Skin epidermis (tissue), 12 donors: ENCODE results near the gene ADIG.

Experiments used
- H3K27ac ChIP-seq, 21 experiments: fragments of 200-600 bp; sonication (generic) in 11 of 21; one replicate each; pipeline ENCODE4 v1.5.0; 2020; ENCODE audit warnings: mild to moderate bottlenecking in 3 of 21, inconsistent platforms in 2 of 21, moderate library complexity in 2 of 21
- H3K4me3 ChIP-seq, 7 experiments: fragments of 200-600 bp; sonication (generic) in 2 of 7; one replicate each; pipeline ENCODE4 v1.5.0; 2020; ENCODE audit warnings: inconsistent platforms in 2 of 7, mild to moderate bottlenecking in 2 of 7, moderate library complexity in 1 of 7

The ADIG gene

DNA sequence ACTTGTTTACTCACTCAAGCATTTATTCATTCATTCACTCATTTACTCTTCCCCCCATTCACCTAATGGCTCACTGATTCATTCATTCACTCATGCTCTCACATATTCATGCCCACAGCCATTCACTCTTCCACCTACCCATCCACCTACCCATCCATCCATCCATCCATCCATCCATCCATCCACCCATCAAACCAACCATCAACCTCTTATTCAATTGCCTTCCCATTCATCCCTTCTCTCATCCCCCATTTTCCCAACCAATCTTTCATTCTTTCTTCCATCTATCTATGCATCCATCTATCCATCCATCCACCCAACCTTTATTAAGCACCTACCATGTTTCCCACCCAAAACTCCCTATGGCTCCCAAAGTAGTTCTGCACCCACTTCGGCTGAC lies 19.1 kb downstream of the ADIG start:
- no peak overlapping the region for H3K27ac ChIP-seq
- no peak overlapping the region for H3K4me3 ChIP-seq

DNA sequence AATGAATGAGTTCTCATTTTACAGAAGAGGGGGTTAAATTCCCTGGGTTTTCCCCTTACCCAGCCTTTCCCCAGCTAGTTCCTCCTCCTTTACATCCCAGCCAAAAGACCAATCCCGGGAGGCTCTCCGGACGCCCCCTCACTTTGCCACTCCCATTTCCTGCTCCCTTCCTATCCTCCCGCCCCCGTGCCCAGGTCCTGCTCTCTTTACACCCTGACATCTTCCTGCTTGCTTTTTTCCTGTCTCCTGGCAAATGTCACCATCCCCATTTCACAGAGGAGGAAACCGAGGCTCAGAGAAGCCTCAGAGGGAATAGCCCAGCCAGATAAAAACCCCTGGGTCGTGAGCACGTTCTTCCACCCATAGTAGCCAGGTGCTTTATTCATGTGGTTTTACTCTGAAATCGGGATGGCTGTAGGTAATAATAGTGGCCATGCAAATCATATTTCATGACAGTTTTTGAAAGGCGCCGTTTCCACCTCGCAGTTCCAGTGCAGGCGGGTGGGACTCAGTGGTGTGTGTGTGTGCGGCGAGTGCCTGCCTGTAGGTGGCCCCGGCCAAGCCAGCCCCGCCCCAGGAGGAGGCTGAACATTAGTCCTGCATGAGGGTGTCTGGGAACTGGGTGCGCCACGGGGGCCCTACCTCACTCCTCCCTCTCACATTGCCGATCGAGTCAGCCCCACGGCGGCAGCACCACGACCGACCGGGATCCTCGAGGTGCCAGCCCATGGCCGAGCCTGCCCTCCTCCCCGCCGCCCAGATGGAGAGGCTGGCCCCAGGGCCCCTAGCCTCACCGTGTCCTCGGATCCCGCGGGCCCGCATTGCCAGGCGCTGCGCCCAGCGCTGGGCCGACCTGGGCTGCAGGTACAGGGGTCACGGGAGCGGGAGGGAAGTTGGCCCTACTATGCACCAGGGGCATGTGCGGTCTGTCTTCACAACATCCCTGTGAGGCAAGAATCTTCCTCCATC lies 20.5 kb downstream of the ADIG start, which contains the start of gene ARHGAP40:
TSS of gene ARHGAP40 (plus strand) at position 594 of the 969 bp plus-strand sequence.
- Histone ChIP-seq H3K27ac (peak within 1 kb of the TSS in 1 of 21 experiments; percentile 46), H3K4me3 (peak within 1 kb of the TSS in 4 of 7 experiments; percentile 0 to 19 (median 17))

DNA sequence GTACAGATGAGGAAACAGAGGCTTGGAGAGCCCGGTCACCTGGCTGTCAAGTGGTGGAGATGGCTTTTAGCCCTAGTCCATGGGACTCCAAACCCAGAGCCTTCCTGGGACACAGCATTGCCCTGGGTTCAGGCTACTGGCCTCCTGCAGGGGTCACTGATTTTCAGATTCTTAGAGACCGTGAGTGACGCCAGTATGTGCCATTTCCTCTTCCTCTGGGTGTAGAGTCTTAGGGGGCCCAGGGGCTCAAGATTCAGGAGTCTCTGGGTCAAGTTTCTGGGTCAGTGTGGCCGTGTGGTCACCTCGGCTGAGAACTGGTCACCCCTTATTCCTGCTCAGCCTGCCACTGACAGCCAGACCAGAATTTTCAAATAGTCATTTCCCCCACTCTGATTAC lies 21.2 kb downstream of the ADIG start:
- Histone ChIP-seq H3K4me3 (peak overlapping the region in 4 of 7 experiments; percentile 0 to 19 (median 17)), H3K27ac (peak overlapping the region in 1 of 21 experiments; percentile 46)

DNA sequence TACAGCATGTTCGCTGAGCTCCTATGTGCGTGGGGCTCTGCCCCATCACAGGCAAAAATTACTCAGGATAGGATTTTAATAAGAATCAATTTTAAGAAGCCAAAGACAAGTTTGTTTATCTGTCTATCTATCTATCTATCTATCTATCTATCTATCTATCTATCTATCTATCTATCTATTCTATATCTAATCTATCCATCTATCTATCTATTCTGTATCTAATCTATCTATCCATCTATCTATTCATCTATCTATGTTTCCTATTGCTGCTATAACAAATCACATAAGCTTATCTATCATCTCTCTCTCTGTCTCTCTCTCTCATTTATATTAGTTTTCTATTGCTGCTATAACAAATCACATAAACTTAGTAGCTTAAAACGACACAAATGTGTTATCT lies 22.3 kb downstream of the ADIG start:
- Histone ChIP-seq H3K4me3 (no peak overlapping the region), H3K27ac (no peak overlapping the region)

DNA sequence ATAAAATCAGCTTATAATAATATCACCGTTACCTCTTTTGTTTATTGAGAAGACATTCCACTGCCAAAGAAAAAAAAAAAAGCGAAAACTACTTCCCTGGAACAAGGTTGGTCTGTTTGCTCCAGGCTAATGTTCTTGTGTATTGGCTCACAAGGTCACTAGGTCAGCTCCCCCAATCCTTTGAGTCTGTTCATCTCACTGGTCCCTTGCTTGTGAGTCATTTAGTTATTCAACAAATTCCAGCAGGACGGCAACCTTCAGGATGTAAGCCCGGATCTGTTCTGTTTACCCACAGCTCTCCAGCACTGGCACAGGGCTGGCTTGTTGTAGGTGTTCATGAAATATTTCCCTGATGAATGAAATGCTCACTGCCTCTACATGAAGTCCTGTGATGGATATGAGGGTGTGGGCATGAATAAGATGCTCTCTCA lies 23.9 kb downstream of the ADIG start:
- Histone ChIP-seq H3K4me3 (no peak overlapping the region), H3K27ac (no peak overlapping the region)

DNA sequence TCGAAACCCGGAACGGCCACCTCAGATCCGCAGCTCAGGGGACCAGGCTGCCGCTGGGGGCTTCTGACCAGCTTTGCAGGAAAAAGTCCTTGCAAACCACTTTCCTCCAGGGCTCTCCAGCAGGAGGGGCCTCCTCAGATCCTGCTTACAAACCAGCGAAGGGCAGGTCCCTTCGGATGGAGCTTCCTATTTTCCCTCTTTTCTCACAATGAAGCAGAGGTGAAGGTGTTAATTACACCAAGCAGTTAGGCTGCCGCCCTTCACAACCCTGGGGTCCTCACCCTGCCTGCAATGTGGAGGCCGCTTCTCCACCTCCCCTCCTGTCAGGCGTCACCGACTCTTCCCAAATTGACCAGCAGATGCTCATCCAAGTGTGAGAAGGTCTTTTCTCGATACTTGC lies 26.4 kb downstream of the ADIG start:
- Histone ChIP-seq H3K4me3 (no peak overlapping the region), H3K27ac (no peak overlapping the region)

DNA sequence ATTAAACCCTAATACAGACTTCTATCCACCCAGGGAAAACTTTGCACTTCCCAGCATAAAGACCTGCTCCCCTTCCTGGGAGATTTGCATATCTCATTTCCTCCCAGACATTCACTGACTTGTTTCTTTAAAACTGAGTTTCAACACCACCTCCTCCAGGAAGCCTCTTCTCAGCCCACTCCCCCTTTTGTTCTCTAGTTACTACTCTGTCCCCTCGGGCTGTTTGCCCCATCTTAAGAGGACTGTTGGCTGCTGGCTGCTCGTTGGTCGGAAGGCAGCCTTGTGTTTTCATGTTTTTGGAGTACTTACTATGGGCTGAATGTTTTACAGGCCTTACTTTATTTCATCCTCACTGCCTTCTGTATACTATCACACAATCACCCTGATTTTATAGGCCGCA lies 27.2 kb downstream of the ADIG start:
- Histone ChIP-seq H3K27ac (no peak overlapping the region), H3K4me3 (no peak overlapping the region)

DNA sequence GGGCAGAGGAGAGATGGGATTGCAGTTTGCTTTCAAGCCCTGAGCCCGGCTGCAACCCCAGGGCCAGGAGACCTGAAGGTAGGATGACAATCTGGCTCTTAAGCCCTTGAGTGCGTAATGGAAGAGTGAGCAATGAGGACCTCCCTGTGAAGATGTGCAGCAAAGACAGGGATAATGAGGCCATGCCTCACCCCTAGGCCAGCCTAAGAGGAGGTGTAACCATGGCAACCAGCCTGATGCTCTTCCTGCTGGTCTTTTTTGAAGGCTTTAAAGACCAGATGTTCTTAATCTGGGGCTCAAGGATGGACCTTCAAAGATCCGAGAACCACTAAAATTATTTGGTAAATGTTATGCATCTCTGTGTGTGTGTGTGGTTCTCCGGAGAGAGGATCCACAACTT lies 28.8 kb downstream of the ADIG start:
- H3K27ac ChIP-seq = no peak overlapping the region
- H3K4me3 ChIP-seq = no peak overlapping the region

DNA sequence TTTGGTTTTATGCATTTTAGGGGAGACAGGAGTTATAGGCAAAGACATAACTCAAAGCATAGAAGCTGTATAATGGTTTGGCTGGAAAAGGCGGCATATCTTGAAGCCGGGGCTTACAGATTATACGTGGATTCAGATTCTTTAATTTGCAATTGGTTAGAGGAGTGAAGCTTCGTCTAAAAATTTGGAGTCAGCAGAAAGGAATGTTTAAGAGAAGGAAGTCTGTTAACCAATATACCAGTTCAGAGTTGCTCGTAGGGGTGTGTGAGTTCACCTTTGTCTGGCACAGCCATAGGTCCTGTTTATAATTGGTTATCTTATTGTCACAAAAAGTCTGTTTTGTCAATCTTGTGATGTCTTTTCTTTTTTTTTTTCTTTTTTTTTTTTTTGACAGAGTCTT lies 29.5 kb downstream of the ADIG start:
- Histone ChIP-seq H3K4me3 (no peak overlapping the region), H3K27ac (no peak overlapping the region)

DNA sequence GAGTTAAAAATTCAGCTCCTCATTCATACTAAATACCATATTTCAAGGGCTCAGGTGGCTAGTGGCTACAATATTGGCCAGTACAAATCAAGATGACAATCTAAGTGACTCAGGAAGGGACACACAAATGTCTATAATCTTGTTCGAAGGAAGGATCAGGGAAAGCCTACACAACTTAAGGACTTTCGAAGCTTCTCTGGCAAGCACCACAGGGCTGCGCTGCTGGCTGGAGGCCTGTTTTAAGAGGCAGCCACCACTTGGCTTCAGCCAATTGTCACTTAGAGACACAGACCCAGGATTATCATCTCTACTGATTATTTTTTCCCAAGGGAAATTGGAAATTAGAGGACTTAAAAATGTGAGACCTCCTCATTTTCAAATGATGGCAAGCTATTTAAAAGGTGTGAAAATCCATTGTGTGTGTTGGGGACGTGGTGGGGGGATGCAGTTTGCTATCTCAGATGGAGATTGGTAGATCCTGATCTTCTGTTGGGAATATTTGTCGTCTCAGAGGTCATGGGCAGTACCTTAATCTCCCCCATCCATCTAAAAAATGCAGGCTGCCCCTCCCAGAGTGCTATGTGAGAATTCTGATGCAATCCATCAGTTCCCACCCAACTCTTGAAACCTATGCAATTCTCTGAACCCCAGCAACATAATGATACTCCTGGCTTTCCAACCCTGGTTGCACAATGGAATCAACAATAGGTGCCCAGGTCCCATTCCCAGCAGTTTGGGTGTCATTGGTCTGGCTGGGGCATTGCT lies 31.9 kb downstream of the ADIG start:
- H3K27ac ChIP-seq = no peak overlapping the region
- H3K4me3 ChIP-seq = no peak overlapping the region

DNA sequence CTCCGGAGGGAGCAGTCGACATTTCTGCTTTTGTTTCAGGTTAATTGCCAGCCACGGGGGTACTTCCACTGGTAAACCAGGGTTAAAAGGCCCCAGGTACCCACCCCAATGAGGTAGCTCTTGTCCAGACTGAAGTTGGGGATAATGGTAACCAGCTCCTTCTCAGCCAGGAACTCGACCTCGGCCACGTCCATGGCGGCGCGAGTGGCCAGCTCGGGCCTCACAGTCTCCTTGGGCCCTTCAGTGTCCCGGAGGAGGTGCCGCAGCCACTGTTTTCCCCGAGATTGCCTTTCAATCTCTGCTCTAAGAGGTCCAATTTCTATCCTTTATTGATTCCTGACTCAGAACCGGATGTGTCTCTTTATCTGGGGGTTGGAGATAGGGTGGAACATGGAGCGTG lies 34.3 kb downstream of the ADIG start:
- no peak overlapping the region for H3K27ac ChIP-seq
- no peak overlapping the region for H3K4me3 ChIP-seq

DNA sequence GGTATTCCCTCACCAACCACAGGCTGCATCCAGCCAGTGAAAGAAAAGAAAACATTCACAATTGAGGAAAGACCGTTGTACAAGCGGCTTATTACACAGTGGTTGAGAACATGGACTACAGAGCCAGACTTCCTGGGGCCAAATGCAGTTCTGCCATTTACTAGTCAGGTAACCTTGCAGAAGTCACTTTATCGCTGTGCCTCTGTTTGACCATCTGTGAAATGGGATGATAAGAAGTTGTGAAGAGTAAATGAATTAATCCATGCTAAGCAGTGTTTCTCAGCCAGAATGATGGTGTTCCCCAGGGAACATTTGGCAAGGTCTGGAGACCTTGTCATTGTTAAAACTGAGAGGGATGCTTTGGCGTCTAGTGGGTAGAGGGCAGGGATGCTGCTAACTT lies 35.5 kb downstream of the ADIG start:
- peak overlapping the region in 1 of 21 experiments; percentile 36 for H3K27ac ChIP-seq
- no peak overlapping the region for H3K4me3 ChIP-seq

DNA sequence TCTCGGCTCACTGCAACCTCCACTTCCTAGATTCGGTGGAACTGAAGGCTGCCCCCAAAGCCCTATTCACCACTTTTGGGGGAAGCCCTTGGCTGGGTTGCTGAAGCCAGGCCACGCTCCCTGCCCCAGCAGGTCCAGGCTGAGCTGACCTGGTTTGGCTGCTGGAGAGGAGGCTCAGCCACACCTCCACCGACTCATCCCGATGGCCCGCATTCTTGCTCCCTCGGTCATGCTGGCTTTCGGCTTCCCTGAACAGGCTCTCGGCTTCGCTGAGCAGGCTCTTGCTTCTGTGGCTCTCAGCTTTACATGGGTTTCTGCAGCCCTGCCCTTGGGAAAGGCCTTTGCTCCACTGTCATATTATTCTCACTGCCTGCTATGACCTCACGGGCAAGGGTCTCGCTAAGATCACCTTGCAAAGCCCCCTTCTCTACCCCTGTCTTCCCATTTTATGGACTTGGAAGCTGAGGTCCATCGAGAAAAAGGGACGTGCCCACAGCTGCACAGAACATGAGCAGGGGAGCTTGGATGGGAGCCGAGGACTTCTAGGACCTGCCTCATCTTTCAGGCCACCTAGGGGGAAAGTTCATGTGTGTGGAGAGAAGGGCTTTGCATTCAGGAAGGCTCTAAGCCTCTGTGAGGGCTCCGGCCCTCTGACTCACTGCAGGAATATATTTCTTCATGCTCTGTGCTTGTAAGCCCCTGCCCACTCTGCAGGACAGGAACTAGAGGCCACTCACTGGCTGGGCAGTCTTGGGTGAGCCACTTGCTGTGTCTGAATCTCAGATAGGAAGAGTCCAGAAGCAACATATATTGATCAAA lies 36.2 kb downstream of the ADIG start:
- H3K27ac ChIP-seq = no peak overlapping the region

DNA sequence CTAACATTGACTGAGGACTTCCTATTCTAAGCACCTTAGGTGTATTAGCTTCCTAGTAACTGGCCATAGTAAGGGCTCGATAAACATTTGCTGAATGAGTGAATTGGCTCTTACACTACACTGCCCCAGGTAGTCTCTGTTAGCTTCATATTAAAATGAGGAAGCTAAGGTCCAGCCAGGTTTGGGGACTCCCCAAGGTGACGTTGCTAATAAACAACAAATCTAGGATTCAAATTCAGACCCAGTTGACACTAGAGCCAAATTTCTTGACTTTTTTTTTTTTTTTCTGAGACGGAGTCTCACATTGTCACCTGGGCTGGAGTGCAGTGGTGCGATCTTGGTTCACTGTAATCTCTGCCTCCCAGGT lies 36.8 kb downstream of the ADIG start:
- H3K4me3 ChIP-seq = no peak overlapping the region
- peak overlapping the region in 1 of 21 experiments; percentile 5 for H3K27ac ChIP-seq

More for the DNA sequence above, 36.2 kb downstream of the ADIG start:
- H3K4me3 ChIP-seq = no peak overlapping the region

DNA sequence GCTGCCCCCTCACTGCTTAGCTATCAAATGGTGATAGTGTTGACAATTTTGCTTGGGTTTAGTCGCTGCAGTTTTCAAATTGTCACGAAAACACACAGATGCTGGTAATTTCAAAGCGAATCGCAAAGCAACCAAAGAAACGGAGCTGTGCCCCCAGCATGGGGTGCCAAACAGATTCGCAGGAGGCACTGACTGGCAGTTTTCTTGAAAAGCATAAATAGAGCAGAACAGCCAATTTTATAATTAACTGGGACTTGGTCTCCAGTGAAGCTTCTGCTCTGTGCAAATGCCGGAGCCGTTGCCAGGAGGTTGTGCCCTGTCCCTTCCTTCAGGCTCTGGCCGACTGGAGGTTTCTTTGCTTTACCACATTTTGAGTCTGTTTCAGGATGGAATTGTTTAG lies 39.4 kb downstream of the ADIG start:
- no peak overlapping the region for H3K4me3 ChIP-seq
- no peak overlapping the region for H3K27ac ChIP-seq

DNA sequence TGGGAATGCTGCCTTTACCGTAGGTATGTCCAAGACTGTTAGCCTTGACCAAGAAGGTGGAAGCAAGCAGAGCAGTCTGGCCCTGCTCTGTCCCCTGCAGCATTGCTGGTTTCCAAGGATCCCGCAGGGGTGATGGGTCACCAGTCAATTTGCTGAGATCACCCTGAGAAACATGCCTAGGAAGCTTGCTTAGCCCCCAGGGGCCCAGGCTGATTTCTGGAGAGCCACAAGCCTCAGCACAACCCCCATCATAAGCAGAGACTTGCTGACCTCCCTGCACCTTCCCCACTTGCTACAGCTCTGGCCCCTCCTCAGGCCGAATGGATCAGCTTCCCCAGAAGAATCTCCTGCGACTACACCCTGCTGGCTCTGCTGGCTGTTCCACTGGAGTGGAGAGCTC lies 42.1 kb downstream of the ADIG start:
- no peak overlapping the region for H3K27ac ChIP-seq
- H3K4me3 ChIP-seq = no peak overlapping the region

DNA sequence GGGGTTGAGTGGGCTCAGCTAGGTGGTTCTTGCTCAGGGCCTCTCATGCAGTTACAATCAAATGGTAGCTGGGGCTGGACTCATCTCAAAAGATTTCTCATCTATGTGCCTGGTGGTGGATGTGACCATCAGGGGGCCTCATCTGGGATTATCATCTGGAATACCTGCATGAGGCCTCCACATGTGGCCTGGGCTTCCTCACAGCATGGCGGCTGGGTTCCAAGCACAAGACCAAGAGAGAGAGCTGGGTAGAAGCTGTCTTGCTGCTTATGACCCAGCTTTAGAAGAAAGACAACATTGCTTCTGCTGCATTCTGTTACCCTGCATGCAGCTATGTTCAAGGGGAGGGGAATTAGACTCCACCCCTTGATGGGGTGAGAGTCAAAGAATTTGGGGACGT lies 43.1 kb downstream of the ADIG start:
- Histone ChIP-seq H3K27ac (no peak overlapping the region), H3K4me3 (no peak overlapping the region)

DNA sequence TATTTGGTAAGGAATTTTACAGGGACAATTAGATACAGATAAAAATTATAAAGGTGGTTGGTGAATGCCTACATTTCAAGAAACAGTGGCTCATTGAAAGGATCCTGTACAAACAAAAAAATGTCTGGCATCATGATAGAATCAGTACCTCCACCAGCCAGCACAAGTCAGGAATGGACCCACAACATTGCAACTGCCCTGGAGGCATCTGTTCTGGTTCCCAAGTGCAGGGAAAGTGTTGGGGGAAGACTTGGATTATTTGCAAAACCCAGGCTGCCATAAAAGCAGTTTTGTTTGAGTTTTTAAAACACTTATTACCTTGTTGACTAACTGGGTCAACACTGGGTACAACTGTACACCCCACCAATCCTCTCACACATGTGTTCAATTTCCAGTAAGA lies 44.9 kb downstream of the ADIG start:
- Histone ChIP-seq H3K4me3 (no peak overlapping the region), H3K27ac (no peak overlapping the region)

DNA sequence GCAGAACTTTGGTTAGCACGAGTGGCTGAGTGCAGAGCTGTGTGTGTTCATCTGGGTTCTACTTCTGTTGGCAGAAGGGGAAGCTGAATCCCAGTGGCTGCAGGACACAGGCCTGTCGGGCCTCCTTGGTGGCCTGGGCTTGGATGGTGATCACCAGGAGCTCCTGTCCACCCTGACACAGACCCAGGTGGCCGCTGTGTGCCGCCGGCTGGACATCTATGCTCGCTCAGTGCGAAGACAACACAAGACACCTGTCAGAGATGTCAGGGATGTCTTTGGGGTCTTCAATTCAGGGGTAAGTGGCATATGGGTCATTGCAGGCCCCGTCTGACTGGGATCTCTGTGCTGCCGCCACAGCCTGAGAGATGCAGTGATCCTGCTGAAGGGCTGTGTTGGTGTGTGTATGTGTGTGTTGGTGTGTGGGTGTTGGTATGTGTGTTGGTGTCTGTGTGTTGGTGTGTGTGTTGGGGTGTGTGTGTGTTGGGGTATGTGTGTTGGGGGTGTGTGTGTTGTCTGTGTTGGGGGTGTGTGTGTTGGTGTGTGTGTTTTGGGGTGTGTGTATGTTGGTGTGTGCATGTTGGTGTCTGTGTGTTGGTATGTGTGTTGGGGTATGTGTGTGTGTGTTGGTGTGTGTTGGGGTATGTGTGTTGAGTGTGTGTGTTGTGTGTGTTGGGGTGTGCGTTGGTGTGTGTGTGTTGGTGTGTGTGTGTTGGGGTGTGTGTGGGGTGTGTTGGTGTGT lies 46.1 kb downstream of the ADIG start:
- no peak overlapping the region for H3K27ac ChIP-seq
- H3K4me3 ChIP-seq = no peak overlapping the region
